WERI-Rb-1 (cell line): Measurements from ENCODE around the gene AP4M1.
A peak's percentile ranks its signal among the peaks of the same experiment; 100 is the strongest.

Source experiments
- DNase-seq: peaks from one replicate; pipeline ENCODE4 v3.0.0-alpha.2; 2020
- H3K27ac ChIP-seq: fragments of 250-450 bp; sonication (Bioruptor Pico); 2 replicates; pipeline ENCODE4 v1.5.1; 2020; ENCODE audit warnings: mild to moderate bottlenecking, moderate library complexity
- H3K27me3 ChIP-seq: fragments of 250-450 bp; sonication (Bioruptor Pico); 2 replicates; pipeline ENCODE4 v1.5.1; 2021; ENCODE audit warnings: mild to moderate bottlenecking, low read depth, moderate library complexity; ENCODE audit not compliant: insufficient read depth, severe bottlenecking
- H3K36me3 ChIP-seq: fragments of 250-450 bp; sonication (Bioruptor Pico); 2 replicates; pipeline ENCODE4 v1.5.1; 2020; ENCODE audit warnings: mild to moderate bottlenecking, moderate library complexity
- H3K4me3 ChIP-seq: 2 replicates; pipeline ENCODE4 v1.5.1; 2011; ENCODE audit warnings: low read depth, mild to moderate bottlenecking, control low read depth, low read length
- H3K9me3 ChIP-seq: fragments of 250-450 bp; sonication (Bioruptor Pico); 2 replicates; pipeline ENCODE4 v1.5.1; 2021; ENCODE audit warnings: mild to moderate bottlenecking, moderate library complexity; ENCODE audit not compliant: severe bottlenecking
- CTCF ChIP-seq: IDR thresholded peaks from 2 replicates; pipeline ENCODE4 v1.5.1; 2011; ENCODE audit warnings: low read depth, mild to moderate bottlenecking, control low read depth, inconsistent platforms, low read length

The AP4M1 gene, protein sequence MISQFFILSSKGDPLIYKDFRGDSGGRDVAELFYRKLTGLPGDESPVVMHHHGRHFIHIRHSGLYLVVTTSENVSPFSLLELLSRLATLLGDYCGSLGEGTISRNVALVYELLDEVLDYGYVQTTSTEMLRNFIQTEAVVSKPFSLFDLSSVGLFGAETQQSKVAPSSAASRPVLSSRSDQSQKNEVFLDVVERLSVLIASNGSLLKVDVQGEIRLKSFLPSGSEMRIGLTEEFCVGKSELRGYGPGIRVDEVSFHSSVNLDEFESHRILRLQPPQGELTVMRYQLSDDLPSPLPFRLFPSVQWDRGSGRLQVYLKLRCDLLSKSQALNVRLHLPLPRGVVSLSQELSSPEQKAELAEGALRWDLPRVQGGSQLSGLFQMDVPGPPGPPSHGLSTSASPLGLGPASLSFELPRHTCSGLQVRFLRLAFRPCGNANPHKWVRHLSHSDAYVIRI

DNA sequence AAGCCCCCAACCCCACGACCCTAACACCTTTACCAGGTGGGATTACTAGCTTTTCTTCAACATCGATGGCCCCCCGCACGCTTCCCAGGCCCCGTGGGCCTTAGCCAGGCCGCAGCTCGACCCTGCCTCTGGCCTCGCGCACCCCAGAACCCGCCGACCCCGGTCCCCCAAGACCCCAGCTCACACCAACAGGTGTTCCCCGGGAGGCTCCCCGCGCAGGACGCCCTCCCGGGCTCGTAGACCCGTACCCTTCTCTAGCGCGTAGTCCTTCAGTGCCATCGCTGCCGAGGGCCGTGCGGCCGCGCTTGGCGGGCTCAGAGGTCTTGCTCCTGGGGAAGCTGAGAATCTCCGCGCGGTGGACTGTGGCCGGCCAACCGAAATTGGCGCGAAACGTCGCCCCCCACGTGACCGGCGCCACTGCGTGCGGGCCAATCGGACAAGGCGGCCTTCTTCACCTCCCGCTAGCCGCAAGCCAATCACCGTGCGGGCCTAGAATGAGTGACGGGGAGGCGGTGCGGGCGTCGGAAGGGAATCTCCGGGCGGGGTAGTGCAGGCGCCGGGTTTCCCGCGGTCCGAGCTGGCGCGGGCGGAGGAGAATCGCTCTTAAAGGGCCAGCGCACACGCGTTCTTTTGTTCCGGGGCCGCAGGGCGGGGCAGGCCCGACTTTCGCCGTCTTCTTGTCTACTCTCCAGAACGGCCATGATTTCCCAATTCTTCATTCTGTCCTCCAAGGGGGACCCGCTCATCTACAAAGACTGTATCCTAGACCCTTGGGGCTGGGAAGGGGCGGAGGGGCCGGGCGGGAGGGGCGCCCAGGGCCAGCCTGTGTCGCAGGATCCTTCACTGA lies at the start of gene AP4M1, which contains the start of gene MCM7:
Gene AP4M1, plus strand, starts transcription at position 628 of the 847 bp plus-strand sequence. Its CDS starts 72 bp downstream, at position 700.
Gene MCM7, minus strand, starts transcription at position 382 of the 847 bp plus-strand sequence. Its CDS starts 103 bp downstream, at position 279.
- peak within 1 kb of the TSS; percentile 100 for H3K27ac ChIP-seq
- no peaks in the 10 kb centered on the region for H3K27me3 ChIP-seq
- no peaks in the 10 kb centered on the region for H3K9me3 ChIP-seq
- H3K4me3 ChIP-seq, result peak within 1 kb of the TSS; percentile 99
- peak; percentile 99 for DNase-seq
- TF ChIP-seq CTCF, result no peak
- H3K36me3 ChIP-seq, result peaks cover 84% of the 10 kb centered on the region

- TF ChIP-seq CTCF, result no peak
Measured at GRCh38 chr7:100053215-100053614, 48.2 kb upstream of the AP4M1 start.

DNA sequence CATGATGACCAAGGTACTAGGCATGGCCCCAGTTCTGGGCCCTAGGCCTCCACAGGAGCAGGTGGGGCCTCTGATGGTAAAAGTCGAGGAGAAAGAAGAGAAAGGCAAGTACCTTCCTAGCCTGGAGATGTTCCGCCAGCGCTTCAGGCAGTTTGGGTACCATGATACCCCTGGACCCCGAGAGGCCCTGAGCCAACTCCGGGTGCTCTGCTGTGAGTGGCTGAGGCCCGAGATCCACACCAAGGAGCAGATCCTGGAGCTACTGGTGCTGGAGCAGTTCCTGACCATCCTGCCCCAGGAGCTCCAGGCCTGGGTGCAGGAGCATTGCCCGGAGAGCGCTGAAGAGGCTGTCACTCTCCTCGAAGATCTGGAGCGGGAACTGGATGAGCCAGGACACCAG lies 44.4 kb upstream of the AP4M1 start:
- no peaks in the 10 kb centered on the region for H3K27me3 ChIP-seq
- H3K4me3 ChIP-seq, result no peak overlapping the region
- no peak for DNase-seq
- H3K36me3 ChIP-seq, result peaks cover 41% of the 10 kb centered on the region
- no peak overlapping the region for H3K27ac ChIP-seq
- no peaks in the 10 kb centered on the region for H3K9me3 ChIP-seq
- TF ChIP-seq CTCF, result no peak

More at GRCh38 chr7:100053215-100053614, 48.2 kb upstream of the AP4M1 start:
- Histone ChIP-seq H3K36me3 (peaks cover 15% of the 10 kb centered on the region), H3K9me3 (no peaks in the 10 kb centered on the region), H3K27me3 (no peaks in the 10 kb centered on the region), H3K4me3 (no peak overlapping the region), H3K27ac (no peak overlapping the region)
- DNase-seq, result peak; percentile 40

DNA sequence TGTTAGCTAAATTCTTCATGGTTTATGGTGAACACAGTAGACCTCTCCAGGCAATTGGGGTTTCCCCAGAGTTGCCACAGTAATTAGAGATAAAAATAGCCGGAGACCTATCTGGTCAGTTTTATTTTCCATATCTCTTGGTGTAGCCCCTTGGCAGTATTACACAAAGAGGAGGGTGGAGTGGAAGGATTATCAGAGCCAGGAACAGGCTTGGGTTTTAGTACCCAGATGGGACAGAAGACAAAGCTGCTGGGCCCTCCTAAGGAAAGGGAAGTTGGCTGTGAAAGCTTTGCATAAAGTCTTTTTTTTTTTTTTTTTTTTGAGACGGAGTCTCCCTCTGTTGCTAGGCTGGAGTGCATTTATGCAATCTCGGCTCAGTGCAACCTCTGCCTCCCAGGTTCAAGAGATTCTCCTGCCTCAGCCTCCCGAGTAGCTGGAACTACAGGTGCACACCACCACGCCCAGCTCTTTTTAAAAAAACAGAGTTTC lies 42.1 kb upstream of the AP4M1 start:
- Histone ChIP-seq H3K27me3 (no peaks in the 10 kb centered on the region), H3K27ac (no peak overlapping the region), H3K9me3 (no peaks in the 10 kb centered on the region), H3K4me3 (no peak overlapping the region), H3K36me3 (peaks cover 47% of the 10 kb centered on the region)
- DNase-seq, result no peak
- TF ChIP-seq CTCF, result no peak

- Histone ChIP-seq H3K27ac (no peak overlapping the region), H3K9me3 (no peaks in the 10 kb centered on the region), H3K4me3 (no peak overlapping the region), H3K27me3 (no peaks in the 10 kb centered on the region), H3K36me3 (peaks cover 64% of the 10 kb centered on the region)
- no peak for DNase-seq
- TF ChIP-seq CTCF, result no peak
Measured at GRCh38 chr7:100061518-100062193, 39.8 kb upstream of the AP4M1 start.
